GM12878 (cell line): Measurements from ENCODE around the gene CLSTN2.

Experiments used
- BCL11A ChIP-seq: IDR thresholded peaks from 2 replicates; pipeline ENCODE4 v1.6.1; 2011; ENCODE audit warnings: low read depth, low read length
- IRF3 ChIP-seq: fragments of 450-650 bp; IDR thresholded peaks from 2 replicates; pipeline ENCODE4 v1.6.1; 2014; ENCODE audit warnings: mild to moderate bottlenecking
- NFXL1 ChIP-seq: fragments of 450-650 bp; IDR thresholded peaks from 2 replicates; pipeline ENCODE4 v1.6.1; 2017; ENCODE audit warnings: antibody characterized with exemption, mild to moderate bottlenecking, borderline replicate concordance
- POLR2A ChIP-seq: IDR thresholded peaks from 2 replicates; pipeline ENCODE4 v1.6.1; 2011; ENCODE audit warnings: low read depth, mild to moderate bottlenecking, low read length
- REST ChIP-seq: IDR thresholded peaks from 2 replicates; pipeline ENCODE4 v1.6.1; 2012; ENCODE audit warnings: mild to moderate bottlenecking, low read depth, low read length
- SMC3 ChIP-seq: IDR thresholded peaks from 2 replicates; pipeline ENCODE4 v1.6.1; 2011; ENCODE audit warnings: low read length, improper control_type of control experiment, borderline replicate concordance
- TF ChIP-seq, protein P1 (sequence below), 3 experiments: IDR thresholded peaks in 2 of 3; conservative IDR thresholded peaks in 1 of 3; 2 replicates each; pipeline ENCODE4 v1.5.1; 2011; ENCODE audit warnings: low read depth in 3 of 3, low read length in 3 of 3, mild to moderate bottlenecking in 3 of 3, control low read depth in 2 of 3, moderate library complexity in 2 of 3, inconsistent platforms in 1 of 3, mixed read lengths in 1 of 3; ENCODE audit not compliant: control insufficient read depth in 2 of 3, insufficient read depth in 1 of 3; ENCODE audit errors: extremely low read depth in 1 of 3
- TF ChIP-seq, protein P2 (sequence below): fragments of 450-650 bp; conservative IDR thresholded peaks from 2 replicates; pipeline ENCODE4 v1.6.1; 2017; ENCODE audit warnings: mild to moderate bottlenecking, moderate library complexity

GRCh38 chr3:140204271-140204984 is 269.4 kb downstream of the CLSTN2 start:
- TF ChIP-seq POLR2A (no peak), NFXL1 (no peak), IRF3 (no peak), BCL11A (no peak), REST (no peak), SMC3 (no peak)
- TF ChIP-seq, protein P1, sequence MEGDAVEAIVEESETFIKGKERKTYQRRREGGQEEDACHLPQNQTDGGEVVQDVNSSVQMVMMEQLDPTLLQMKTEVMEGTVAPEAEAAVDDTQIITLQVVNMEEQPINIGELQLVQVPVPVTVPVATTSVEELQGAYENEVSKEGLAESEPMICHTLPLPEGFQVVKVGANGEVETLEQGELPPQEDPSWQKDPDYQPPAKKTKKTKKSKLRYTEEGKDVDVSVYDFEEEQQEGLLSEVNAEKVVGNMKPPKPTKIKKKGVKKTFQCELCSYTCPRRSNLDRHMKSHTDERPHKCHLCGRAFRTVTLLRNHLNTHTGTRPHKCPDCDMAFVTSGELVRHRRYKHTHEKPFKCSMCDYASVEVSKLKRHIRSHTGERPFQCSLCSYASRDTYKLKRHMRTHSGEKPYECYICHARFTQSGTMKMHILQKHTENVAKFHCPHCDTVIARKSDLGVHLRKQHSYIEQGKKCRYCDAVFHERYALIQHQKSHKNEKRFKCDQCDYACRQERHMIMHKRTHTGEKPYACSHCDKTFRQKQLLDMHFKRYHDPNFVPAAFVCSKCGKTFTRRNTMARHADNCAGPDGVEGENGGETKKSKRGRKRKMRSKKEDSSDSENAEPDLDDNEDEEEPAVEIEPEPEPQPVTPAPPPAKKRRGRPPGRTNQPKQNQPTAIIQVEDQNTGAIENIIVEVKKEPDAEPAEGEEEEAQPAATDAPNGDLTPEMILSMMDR (IDR thresholded peaks at IDR 0.05 in 2 of 3, conservative IDR thresholded peaks at IDR 0.05 in 1 of 3; ENCODE audit: control insufficient read depth in 2 of 3, extremely low read depth in 1 of 3, insufficient read depth in 1 of 3, low read depth in 3 of 3, low read length in 3 of 3) = no peak
- TF ChIP-seq, protein P2, sequence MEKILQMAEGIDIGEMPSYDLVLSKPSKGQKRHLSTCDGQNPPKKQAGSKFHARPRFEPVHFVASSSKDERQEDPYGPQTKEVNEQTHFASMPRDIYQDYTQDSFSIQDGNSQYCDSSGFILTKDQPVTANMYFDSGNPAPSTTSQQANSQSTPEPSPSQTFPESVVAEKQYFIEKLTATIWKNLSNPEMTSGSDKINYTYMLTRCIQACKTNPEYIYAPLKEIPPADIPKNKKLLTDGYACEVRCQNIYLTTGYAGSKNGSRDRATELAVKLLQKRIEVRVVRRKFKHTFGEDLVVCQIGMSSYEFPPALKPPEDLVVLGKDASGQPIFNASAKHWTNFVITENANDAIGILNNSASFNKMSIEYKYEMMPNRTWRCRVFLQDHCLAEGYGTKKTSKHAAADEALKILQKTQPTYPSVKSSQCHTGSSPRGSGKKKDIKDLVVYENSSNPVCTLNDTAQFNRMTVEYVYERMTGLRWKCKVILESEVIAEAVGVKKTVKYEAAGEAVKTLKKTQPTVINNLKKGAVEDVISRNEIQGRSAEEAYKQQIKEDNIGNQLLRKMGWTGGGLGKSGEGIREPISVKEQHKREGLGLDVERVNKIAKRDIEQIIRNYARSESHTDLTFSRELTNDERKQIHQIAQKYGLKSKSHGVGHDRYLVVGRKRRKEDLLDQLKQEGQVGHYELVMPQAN = no peak
